Measurements from ENCODE around the gene TRUB2. TPM values are rescaled to one million over a fixed set of nuclear protein-coding genes. Genes with fewer than 3 reads are reported as not detected.

Gene TRUB2
- total RNA-seq (2014; rRNA removed; shearing (Covaris generic)) (10.0 and 13.8 TPM in 2 replicates), polyA plus RNA-seq (2016; fragmentation: Nextera tagmentation; extraction: Ambion mirVana) (30.3 and 33.2 TPM in 2 replicates)

- no peaks in the 10 kb centered on the region for H3K27me3 ChIP-seq (replicated peaks; ENCODE audit: insufficient read depth)
- 1% methylated on average over 75 to 83 of the region's 83 CpGs for WGBS, 2 experiments (ENCODE audit: low coverage in 1 of 2, low lambda C conversion rate in 2 of 2, missing lambda C conversion rate in 2 of 2)
- in situ Hi-C loops (cut with MboI), result no loop called here
These were observed at the start of gene TRUB2, which contains the start of gene COQ4 for GRCh38 chr9:128322404-128323211. TRUB2 (minus strand) TSS chr9:128322447; CDS start chr9:128322408, 39 bp downstream. COQ4 (plus strand) TSS chr9:128322839; CDS start chr9:128322859, 20 bp downstream.

GRCh38 chr9:128371630-128372117 lies 49.4 kb upstream of the TRUB2 start:
- H3K79me2 ChIP-seq (ENCODE audit: insufficient read depth), result peaks cover 63% of the 10 kb centered on the region
- no peaks in the 10 kb centered on the region for H3K9me3 ChIP-seq (ENCODE audit: low read depth)
- peak overlapping the region; percentile 96 for H3K27ac ChIP-seq
- DNase-seq, result peak; percentile 56
- WGBS, 2 experiments (ENCODE audit: low coverage in 1 of 2, low lambda C conversion rate in 2 of 2, missing lambda C conversion rate in 2 of 2), result 0 to 2% methylated on average over 10 of the region's 10 CpGs
- TF ChIP-seq EZH2phosphoT487 (IDR thresholded peaks at IDR 0.05; ENCODE audit: insufficient read depth, low read depth) (no peak), EZH2 (IDR thresholded peaks at IDR 0.05; ENCODE audit: insufficient read depth, poor library complexity, severe bottlenecking) (no peak)
- H3K4me2 ChIP-seq (ENCODE audit: unreplicated experiment), result peak overlapping the region; percentile 97
- no peaks in the 10 kb centered on the region for H3K9me2 ChIP-seq (ENCODE audit: insufficient read depth)
- in situ Hi-C loops (cut with MboI), result no loop called here
- H3K36me3 ChIP-seq (ENCODE audit: low read depth), result no peaks in the 10 kb centered on the region
- no peaks in the 10 kb centered on the region for H3K27me3 ChIP-seq (replicated peaks; ENCODE audit: insufficient read depth)
- no peaks in the 10 kb centered on the region for H4K20me1 ChIP-seq (ENCODE audit: insufficient read depth)
- H2AFZ ChIP-seq, result peak overlapping the region; percentile 89
- H3K9ac ChIP-seq, result peak overlapping the region; percentile 96
- peaks cover 22% of the 10 kb centered on the region for H3K4me1 ChIP-seq (ENCODE audit: insufficient read depth)
- peaks cover 25% of the 10 kb centered on the region for H3F3A ChIP-seq (ENCODE audit: insufficient read depth)
- peak overlapping the region; percentile 86 for H3K4me3 ChIP-seq

More at GRCh38 chr9:128322404-128323211, at the start of gene TRUB2, which contains the start of gene COQ4:
- Histone ChIP-seq H4K20me1 (ENCODE audit: insufficient read depth) (no peaks in the 10 kb centered on the region), H3K4me2 (ENCODE audit: unreplicated experiment) (peak within 1 kb of the TSS; percentile 83), H3K4me3 (peak within 1 kb of the TSS; percentile 92), H3K36me3 (ENCODE audit: low read depth) (0 out of 2 replicates have a peak, but pooled peaks cover 8% of the 10 kb centered on the region), H3K79me2 (ENCODE audit: insufficient read depth) (peaks cover 67% of the 10 kb centered on the region), H3K4me1 (ENCODE audit: insufficient read depth) (peaks cover 13% of the 10 kb centered on the region), H3K9ac (peak within 1 kb of the TSS; percentile 88), H3K27ac (peak within 1 kb of the TSS; percentile 89), H3K9me3 (ENCODE audit: low read depth) (no peaks in the 10 kb centered on the region), H2AFZ (peak within 1 kb of the TSS; percentile 92), H3F3A (ENCODE audit: insufficient read depth) (peaks cover 11% of the 10 kb centered on the region; the same call in 1 of the 2 replicates), H3K9me2 (ENCODE audit: insufficient read depth) (no peaks in the 10 kb centered on the region)
- peak; percentile 98 for DNase-seq
- TF ChIP-seq EZH2phosphoT487 (IDR thresholded peaks at IDR 0.05; ENCODE audit: insufficient read depth, low read depth), result no peak
- TF ChIP-seq EZH2 (IDR thresholded peaks at IDR 0.05; ENCODE audit: insufficient read depth, poor library complexity, severe bottlenecking), result no peak

- in situ Hi-C loops (cut with MboI), result no loop called here
- TF ChIP-seq EZH2 (IDR thresholded peaks at IDR 0.05; ENCODE audit: insufficient read depth, poor library complexity, severe bottlenecking) (no peak), EZH2phosphoT487 (IDR thresholded peaks at IDR 0.05; ENCODE audit: insufficient read depth, low read depth) (no peak)
- peaks cover 56% of the 10 kb centered on the region for H3K79me2 ChIP-seq (ENCODE audit: insufficient read depth)
These were observed 48.7 kb upstream of the TRUB2 start, which contains the start of gene URM1 for GRCh38 chr9:128370752-128371629. URM1 (plus strand) TSS chr9:128371374; CDS start chr9:128371381, 7 bp downstream.

GRCh38 chr9:128370367-128370751 lies 48.1 kb upstream of the TRUB2 start:
- Histone ChIP-seq H3K27me3 (replicated peaks; ENCODE audit: insufficient read depth) (no peaks in the 10 kb centered on the region), H4K20me1 (ENCODE audit: insufficient read depth) (no peaks in the 10 kb centered on the region), H3K9me3 (ENCODE audit: low read depth) (no peaks in the 10 kb centered on the region), H3K79me2 (ENCODE audit: insufficient read depth) (peaks cover 50% of the 10 kb centered on the region), H2AFZ (peak overlapping the region; percentile 82), H3K36me3 (ENCODE audit: low read depth) (no peaks in the 10 kb centered on the region), H3K4me3 (peak overlapping the region; percentile 86), H3K9me2 (ENCODE audit: insufficient read depth) (no peaks in the 10 kb centered on the region), H3F3A (ENCODE audit: insufficient read depth) (peaks cover 25% of the 10 kb centered on the region), H3K27ac (peak overlapping the region; percentile 96), H3K4me1 (ENCODE audit: insufficient read depth) (peaks cover 19% of the 10 kb centered on the region), H3K9ac (peak overlapping the region; percentile 96), H3K4me2 (ENCODE audit: unreplicated experiment) (peak overlapping the region; percentile 100)
- DNase-seq, result no peak
- in situ Hi-C loops (cut with MboI), result no loop called here
- TF ChIP-seq EZH2phosphoT487 (IDR thresholded peaks at IDR 0.05; ENCODE audit: insufficient read depth, low read depth) (no peak), EZH2 (IDR thresholded peaks at IDR 0.05; ENCODE audit: insufficient read depth, poor library complexity, severe bottlenecking) (no peak)

More at GRCh38 chr9:128370752-128371629, 48.7 kb upstream of the TRUB2 start, which contains the start of gene URM1:
- Histone ChIP-seq H3K4me2 (ENCODE audit: unreplicated experiment) (peak within 1 kb of the TSS; percentile 100), H3K4me3 (peak within 1 kb of the TSS; percentile 86), H3K36me3 (ENCODE audit: low read depth) (no peaks in the 10 kb centered on the region), H2AFZ (peak within 1 kb of the TSS; percentile 89), H4K20me1 (ENCODE audit: insufficient read depth) (no peaks in the 10 kb centered on the region), H3K27ac (peak within 1 kb of the TSS; percentile 96), H3F3A (ENCODE audit: insufficient read depth) (peaks cover 25% of the 10 kb centered on the region), H3K9ac (peak within 1 kb of the TSS; percentile 96), H3K27me3 (replicated peaks; ENCODE audit: insufficient read depth) (no peaks in the 10 kb centered on the region), H3K9me2 (ENCODE audit: insufficient read depth) (no peaks in the 10 kb centered on the region), H3K4me1 (ENCODE audit: insufficient read depth) (peaks cover 22% of the 10 kb centered on the region), H3K9me3 (ENCODE audit: low read depth) (no peaks in the 10 kb centered on the region)
- DNase-seq, result peak; percentile 99
- WGBS, 2 experiments (ENCODE audit: low coverage in 1 of 2, low lambda C conversion rate in 2 of 2, missing lambda C conversion rate in 2 of 2), result 1% methylated on average over 46 to 55 of the region's 55 CpGs
